CD4-positive, alpha-beta T cell (primary cell): ENCODE results near the gene HELZ. TPM values are rescaled to one million over a fixed set of nuclear protein-coding genes. Genes with fewer than 3 reads are reported as not detected.

Experiments
- ATAC-seq: fragments of 200-7000 bp; cut with Tn5 transposase; one replicate; pipeline ENCODE4 v1.10.0; 2022; ENCODE audit warnings: mild to moderate bottlenecking; ENCODE audit not compliant: poor library complexity
- CTCF ChIA-PET: fragments of 350-600 bp; sonication (Branson Sonifier 250); formaldehyde crosslinking; loops from one replicate; lab custom pipeline; 2021; ENCODE audit warnings: antibody characterized with exemption, inconsistent platforms; lab: Charles Lee
- POLR2A ChIA-PET: fragments of 350-600 bp; sonication (Branson Sonifier 250); formaldehyde crosslinking; loops from one replicate; lab custom pipeline; 2021; ENCODE audit warnings: antibody characterized with exemption, inconsistent platforms; lab: Charles Lee
- DNase-seq, 14 experiments: peaks; one replicate each; pipeline ENCODE4 v3.0.0-alpha.2; 2013 to 2020; ENCODE audit warnings: mixed read lengths in 2 of 14
- H3K27ac ChIP-seq, 2 donors: one replicate each; pipeline versions ENCODE4 v1.5.1 to v1.7.0; 2013; ENCODE audit warnings: low read length in 2 of 2, low read depth in 1 of 2, mild to moderate bottlenecking in 1 of 2
- H3K27me3 ChIP-seq, 2 experiments: 1 replicate in 1 of 2; 2 replicates in 1 of 2; pipeline versions ENCODE4 v1.6.1 to v1.7.0; 2013; ENCODE audit warnings: low read length in 2 of 2, control low read depth in 1 of 2, mild to moderate bottlenecking in 1 of 2, moderate library complexity in 1 of 2; ENCODE audit not compliant: insufficient read depth in 2 of 2, control insufficient read depth in 1 of 2
- H3K36me3 ChIP-seq: one replicate; pipeline ENCODE4 v1.6.1; 2013; ENCODE audit warnings: low read length, control low read depth; ENCODE audit not compliant: insufficient read depth
- H3K4me1 ChIP-seq: one replicate; pipeline ENCODE4 v1.6.1; 2013; ENCODE audit warnings: low read length, control low read depth; ENCODE audit not compliant: insufficient read depth
- H3K4me3 ChIP-seq: one replicate; pipeline ENCODE4 v1.5.1; 2013; ENCODE audit warnings: mild to moderate bottlenecking, low read length, moderate library complexity
- H3K9me3 ChIP-seq, 2 experiments: 1 replicate in 1 of 2; 2 replicates in 1 of 2; pipeline versions ENCODE4 v1.6.1 to v1.7.0; 2013; ENCODE audit warnings: low read length in 2 of 2, mild to moderate bottlenecking in 2 of 2, control low read depth in 1 of 2, moderate library complexity in 1 of 2; ENCODE audit not compliant: control insufficient read depth in 1 of 2, insufficient read depth in 1 of 2
- H3K27ac Mint-ChIP-seq: one replicate; pipeline ENCODE4 v1.8.0; 2020; ENCODE audit warnings: mixed read lengths
- H3K27me3 Mint-ChIP-seq: one replicate; pipeline ENCODE4 v1.8.0; 2021; ENCODE audit warnings: mixed read lengths
- H3K36me3 Mint-ChIP-seq: one replicate; pipeline ENCODE4 v1.8.0; 2021; ENCODE audit warnings: low read depth, mixed read lengths
- H3K4me1 Mint-ChIP-seq: one replicate; pipeline ENCODE4 v1.8.0; 2021; ENCODE audit warnings: low read depth, mixed read lengths
- H3K4me3 Mint-ChIP-seq: one replicate; pipeline ENCODE4 v1.8.0; 2020; ENCODE audit warnings: mild to moderate bottlenecking, mixed read lengths
- H3K9me3 Mint-ChIP-seq: one replicate; pipeline ENCODE4 v1.8.0; 2020; ENCODE audit warnings: mixed read lengths
- CTCF ChIP-seq: fragments of 200-600 bp; IDR thresholded peaks from one replicate; pipeline ENCODE4 v1.8.0; 2022; ENCODE audit warnings: antibody characterized with exemption, mild to moderate bottlenecking
- intact Hi-C, 2 experiments: fragments of 100-400 bp; cut with DNase I in 1 of 2; cut with micrococcal nuclease in 1 of 2; formaldehyde crosslinking; loops; one replicate each; pipeline versions ENCODE4 v1.15.1 to v1.9.0; 2023 to 2025; cut with DNase I, micrococcal nuclease
- total RNA-seq, 174 experiments: library from RNA in 2 of 174; stranded (reverse) in 2 of 174; gene quantifications; one replicate each; pipeline ENCODE4 v1.2.3 and lab custom pipeline; 2021 to 2026

The HELZ gene
- total RNA-seq, 2 experiments from 2014 or later, result 94.8 to 107 TPM

- DNase-seq (no peak), ATAC-seq (no peak)
- TF ChIP-seq CTCF, result no peak
- CTCF ChIA-PET, result no interaction called here
- Histone ChIP-seq H3K4me3 (no peak overlapping the region), H3K27ac (no peak overlapping the region), H3K36me3 (no peaks in the 10 kb centered on the region), H3K27me3 (no peaks in the 10 kb centered on the region), H3K4me1 (no peaks in the 10 kb centered on the region), H3K9me3 (no peaks in the 10 kb centered on the region)
- intact Hi-C loops, result no loop called here
- POLR2A ChIA-PET, result no interaction called here
- H3K27me3 Mint-ChIP-seq, result no peaks in the 10 kb centered on the region
- H3K9me3 Mint-ChIP-seq, result no peaks in the 10 kb centered on the region
- H3K4me1 Mint-ChIP-seq, result no peaks in the 10 kb centered on the region
- H3K4me3 Mint-ChIP-seq, result no peak overlapping the region
- H3K27ac Mint-ChIP-seq, result no peak overlapping the region
- H3K36me3 Mint-ChIP-seq, result no peaks in the 10 kb centered on the region
These were observed 223.1 kb downstream of the HELZ start for GRCh38 chr17:67021743-67022450.

DNA sequence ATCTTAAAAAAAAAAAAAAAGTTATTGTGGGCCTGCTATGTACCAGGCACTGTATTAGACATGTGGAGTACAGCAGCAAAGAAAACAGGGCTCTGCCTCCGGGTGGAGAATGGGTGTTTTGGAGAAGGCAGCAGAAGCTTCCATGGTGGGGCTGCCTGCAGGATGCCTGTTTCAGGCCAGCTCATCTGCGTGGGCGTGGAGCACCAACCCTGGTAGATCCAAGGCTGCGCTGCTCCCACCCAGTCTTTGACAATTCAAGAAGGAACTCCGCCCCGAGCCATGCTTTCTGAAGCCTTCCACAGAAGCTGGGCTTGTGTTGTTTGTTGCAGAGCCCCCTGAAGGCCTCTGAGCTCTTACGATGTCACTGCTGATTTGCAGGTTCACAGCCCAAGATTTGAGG is 223.8 kb downstream of the HELZ start:
- no peak overlapping the region for H3K27ac Mint-ChIP-seq
- intact Hi-C loops, result no loop called here
- Histone ChIP-seq H3K4me1 (no peaks in the 10 kb centered on the region), H3K9me3 (peaks cover 0 to 3% of the 10 kb centered on the region in 2 experiments), H3K27ac (no peak overlapping the region), H3K36me3 (no peaks in the 10 kb centered on the region), H3K27me3 (no peaks in the 10 kb centered on the region), H3K4me3 (no peak overlapping the region)
- POLR2A ChIA-PET, result no interaction called here
- H3K27me3 Mint-ChIP-seq, result no peaks in the 10 kb centered on the region
- no peak for ATAC-seq
- H3K4me3 Mint-ChIP-seq, result no peak overlapping the region
- H3K9me3 Mint-ChIP-seq, result no peaks in the 10 kb centered on the region
- no peaks in the 10 kb centered on the region for H3K36me3 Mint-ChIP-seq
- no peak for DNase-seq
- no peaks in the 10 kb centered on the region for H3K4me1 Mint-ChIP-seq
- CTCF ChIA-PET, result no interaction called here
- no peak for TF ChIP-seq CTCF

Other genes with a start within 250 kb of the HELZ start
- gene CACNG1, start 200.6 kb downstream of the HELZ start, total RNA-seq, result not detected
- gene PSMD12, start 121.4 kb upstream of the HELZ start, total RNA-seq, result 10 to 100 TPM; 49.3 to 52.5 TPM
- 10 to 100 TPM; 80.2 to 83.4 TPM for gene PITPNC1, start 132.1 kb upstream of the HELZ start, total RNA-seq